Measurements from ENCODE around the gene PRKCA.

DNA sequence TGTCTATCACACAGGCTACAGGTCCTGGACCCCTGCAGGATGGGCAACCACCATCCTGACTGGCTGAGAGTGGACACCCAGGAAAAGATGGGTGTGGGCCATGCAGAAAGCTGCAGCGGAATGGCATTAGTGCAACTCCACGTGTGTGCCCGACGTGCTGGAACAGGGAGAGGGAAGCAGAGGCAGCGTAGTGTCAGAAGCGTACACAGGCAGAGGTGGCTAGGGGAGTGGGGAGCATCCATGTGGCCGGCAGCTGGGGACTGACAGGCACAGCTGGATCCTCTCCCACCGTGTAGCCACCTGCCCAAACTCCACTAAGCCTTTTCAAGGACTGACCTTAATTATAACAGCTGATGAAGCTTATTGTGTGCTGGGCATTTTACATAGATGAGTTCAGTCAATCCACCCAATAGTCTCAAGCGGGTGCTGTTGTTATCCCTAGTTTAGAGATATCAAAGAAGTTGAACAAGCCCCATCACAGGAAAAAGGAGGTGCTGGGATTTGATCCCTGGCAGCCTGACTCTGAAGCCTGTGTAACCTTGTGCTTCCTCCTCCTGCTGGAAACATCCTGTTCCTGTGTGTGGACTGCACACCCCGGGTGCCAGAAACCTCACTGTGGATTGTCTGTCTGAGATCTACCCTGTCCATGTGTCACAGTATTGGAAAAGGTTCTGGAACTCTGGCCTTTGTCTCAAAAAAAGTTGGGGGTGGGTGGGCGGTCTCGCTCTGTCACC lies 114.0 kb downstream of the PRKCA start:
- TF ChIP-seq ISL2 (CRISPR knock-in tag; IDR thresholded peaks at IDR 0.05) = no peak
- TF ChIP-seq, protein P1, sequence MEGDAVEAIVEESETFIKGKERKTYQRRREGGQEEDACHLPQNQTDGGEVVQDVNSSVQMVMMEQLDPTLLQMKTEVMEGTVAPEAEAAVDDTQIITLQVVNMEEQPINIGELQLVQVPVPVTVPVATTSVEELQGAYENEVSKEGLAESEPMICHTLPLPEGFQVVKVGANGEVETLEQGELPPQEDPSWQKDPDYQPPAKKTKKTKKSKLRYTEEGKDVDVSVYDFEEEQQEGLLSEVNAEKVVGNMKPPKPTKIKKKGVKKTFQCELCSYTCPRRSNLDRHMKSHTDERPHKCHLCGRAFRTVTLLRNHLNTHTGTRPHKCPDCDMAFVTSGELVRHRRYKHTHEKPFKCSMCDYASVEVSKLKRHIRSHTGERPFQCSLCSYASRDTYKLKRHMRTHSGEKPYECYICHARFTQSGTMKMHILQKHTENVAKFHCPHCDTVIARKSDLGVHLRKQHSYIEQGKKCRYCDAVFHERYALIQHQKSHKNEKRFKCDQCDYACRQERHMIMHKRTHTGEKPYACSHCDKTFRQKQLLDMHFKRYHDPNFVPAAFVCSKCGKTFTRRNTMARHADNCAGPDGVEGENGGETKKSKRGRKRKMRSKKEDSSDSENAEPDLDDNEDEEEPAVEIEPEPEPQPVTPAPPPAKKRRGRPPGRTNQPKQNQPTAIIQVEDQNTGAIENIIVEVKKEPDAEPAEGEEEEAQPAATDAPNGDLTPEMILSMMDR (CRISPR knock-in tag; IDR thresholded peaks at IDR 0.05) = no peak

Measured in HepG2 (cell line).